GM19238 (cell line): Measurements from ENCODE around the gene SLC4A9.
A peak's percentile ranks its signal among the peaks of the same experiment; 100 is the strongest.
"Not testable (repeated sequence)": the region's sequence is repeated elsewhere in the genome, so short reads cannot be mapped to it uniquely, and the experiment has no call there.

Experiments used
- DNase-seq: peaks from one replicate; pipeline ENCODE4 v3.0.0; 2011; ENCODE audit warnings: low spot score; ENCODE audit not compliant: insufficient read length

SLC4A9 gene

DNA sequence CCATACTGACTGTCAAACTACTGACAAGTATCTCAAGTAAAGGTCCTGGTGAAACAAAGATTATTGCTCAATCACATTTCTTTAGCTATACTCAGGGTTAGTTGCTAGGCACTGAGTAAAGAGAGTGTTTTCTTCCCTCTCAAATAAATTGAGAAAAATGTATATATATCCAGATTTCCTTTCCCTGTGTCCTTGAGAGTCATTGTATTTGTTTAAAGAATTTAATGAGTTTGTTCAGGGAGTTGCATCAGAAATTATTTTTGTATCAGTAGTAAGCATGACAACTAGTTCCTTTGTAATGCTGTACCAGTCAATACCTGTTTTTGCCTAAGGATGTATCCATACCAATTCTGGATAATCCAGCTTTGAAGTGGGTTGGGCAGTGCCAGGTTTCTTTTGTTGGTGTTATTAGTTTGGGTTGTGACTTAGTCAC, 38.4 kb downstream of the SLC4A9 start:
- DNase-seq, result no peak

GRCh38 chr5:140399979-140400729, 40.2 kb downstream of the SLC4A9 start:
- no peak for DNase-seq

- peak; percentile 81 for DNase-seq
Observed at GRCh38 chr5:140400730-140401361, 40.9 kb downstream of the SLC4A9 start.

- DNase-seq, result peak; percentile 81
Observed at GRCh38 chr5:140401362-140402257, 41.6 kb downstream of the SLC4A9 start, which contains the start of gene ANKHD1. ANKHD1 (plus strand) TSS chr5:140401833; CDS start chr5:140401968, 135 bp downstream.

DNA sequence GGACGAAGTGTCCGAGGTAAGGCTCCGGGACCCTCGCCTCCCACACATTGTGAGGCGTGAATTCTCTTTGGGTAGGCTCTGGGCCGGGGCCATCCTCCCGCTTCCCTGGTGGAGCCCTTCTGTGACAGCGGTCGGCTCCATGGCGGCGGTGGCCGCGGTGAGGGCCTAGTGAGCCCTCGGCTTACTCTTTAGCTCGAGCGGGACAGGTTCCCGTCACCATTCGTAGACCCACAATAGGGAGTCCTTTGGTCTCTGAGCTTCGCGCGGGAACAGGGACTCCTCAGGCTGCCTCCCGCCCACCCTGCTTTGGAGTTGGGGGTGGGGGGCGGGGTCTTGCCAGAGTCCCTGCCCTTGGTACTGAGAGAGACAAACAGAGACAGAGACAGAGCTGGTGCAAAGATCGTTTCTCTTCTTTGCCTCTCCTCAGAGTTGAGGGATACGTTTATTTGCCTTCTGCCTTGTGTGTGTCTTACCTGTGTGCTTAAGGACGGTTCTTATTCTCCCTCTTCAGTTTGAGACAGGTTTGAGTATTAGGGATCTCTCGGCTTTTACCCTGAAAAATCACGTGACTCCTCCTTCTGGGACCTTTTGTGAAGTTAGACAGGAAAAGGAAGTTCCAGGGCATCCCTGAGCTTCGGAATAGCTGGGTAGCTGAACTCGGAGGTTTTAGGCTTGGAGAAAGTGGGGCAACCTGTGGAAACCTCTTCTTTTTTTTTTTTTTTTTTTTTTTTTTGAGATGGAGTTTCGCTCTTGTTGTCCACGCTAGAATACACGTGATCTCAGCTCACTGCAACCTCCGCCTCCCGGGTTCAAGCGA, 42.5 kb downstream of the SLC4A9 start:
- DNase-seq, result no peak

DNA sequence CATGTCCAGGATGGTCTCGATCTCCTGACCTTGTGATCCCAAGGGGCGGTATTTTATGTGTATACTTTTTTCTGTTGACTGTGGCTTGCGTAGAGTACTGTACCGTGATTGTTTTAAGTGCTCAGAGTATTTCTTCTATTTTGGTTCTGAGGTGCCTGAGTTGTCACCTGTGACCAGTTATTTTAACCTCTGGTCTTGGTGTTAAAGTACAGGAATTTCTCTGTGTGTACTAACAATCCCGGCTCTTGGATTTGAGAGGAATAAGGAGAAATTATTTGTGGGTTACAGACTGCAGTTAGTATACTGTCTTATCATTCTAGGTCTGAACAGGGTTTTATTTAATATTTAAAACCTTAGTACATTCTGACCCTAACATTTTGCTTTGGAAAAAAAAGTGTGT, 43.6 kb downstream of the SLC4A9 start:
- DNase-seq, result no peak

GRCh38 chr5:140408750-140409241, 48.8 kb downstream of the SLC4A9 start:
- DNase-seq, result no peak

GRCh38 chr5:140413230-140413629, 53.2 kb downstream of the SLC4A9 start:
- no peak for DNase-seq

- no peak for DNase-seq
Observed at GRCh38 chr5:140417235-140417634, 57.2 kb downstream of the SLC4A9 start.

DNA sequence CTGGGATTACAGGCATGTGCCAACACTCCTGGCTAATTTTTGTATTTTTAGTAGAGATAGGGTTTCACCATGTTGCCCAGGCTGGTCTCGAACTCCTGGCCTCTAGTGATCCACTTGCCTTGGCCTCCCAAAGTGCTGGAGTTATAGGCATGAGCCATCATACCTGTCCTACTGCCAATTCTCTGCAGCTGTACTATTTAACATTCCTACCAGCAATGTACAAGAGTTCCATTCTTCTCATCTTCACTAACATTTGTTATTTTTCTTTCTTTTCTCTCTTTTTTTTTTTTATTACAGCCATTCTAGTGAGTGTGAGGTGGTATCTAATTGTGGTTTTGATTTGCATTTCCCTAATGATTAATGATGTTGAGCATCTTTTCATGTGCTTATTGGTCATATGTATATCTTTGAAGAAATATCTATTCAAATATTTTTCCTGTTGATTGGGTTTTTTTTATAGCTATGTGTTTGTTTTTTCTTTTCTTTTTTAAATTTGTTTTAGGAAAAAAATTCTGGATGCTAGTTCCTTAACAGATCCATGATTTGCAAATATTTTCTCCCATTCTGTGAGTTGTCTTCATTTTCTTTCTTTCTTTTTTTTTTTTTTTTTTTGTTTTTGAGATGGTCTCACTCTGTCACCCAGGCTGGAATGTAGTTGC, 59.0 kb downstream of the SLC4A9 start:
- no peak for DNase-seq

GRCh38 chr5:140420226-140420570, 60.2 kb downstream of the SLC4A9 start:
- no peak for DNase-seq

GRCh38 chr5:140420665-140421361, 60.8 kb downstream of the SLC4A9 start:
- DNase-seq, result no peak

GRCh38 chr5:140421375-140421774, 61.4 kb downstream of the SLC4A9 start:
- DNase-seq, result not testable (repeated sequence)

- DNase-seq, result no peak
Observed at GRCh38 chr5:140423609-140424008, 63.6 kb downstream of the SLC4A9 start.

DNA sequence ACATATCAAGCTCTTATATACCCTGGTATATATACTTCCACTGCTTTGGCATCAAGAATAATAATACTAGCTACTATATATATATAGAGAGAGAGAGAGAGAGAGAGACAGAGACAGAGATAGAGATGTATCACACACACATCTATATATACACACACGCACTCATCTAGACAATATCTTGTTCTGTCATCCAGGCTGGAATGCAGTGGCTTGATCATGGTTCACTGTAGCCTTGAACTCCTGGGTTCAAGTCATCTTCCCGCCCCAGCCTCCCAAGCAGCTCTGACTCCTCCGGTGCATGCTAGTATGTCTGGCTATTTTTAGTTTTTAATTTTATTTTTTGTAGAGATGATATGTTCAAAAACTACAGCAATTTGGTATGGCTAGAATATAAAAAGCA, 64.1 kb downstream of the SLC4A9 start:
- DNase-seq, result no peak
